Suprapubic skin (tissue), 4 donors: ENCODE results near the gene MTA1. TPM values are rescaled to one million over a fixed set of nuclear protein-coding genes. Genes with fewer than 3 reads are reported as not detected.

Source experiments
- DNase-seq, 2 donors: peaks; one replicate each; pipeline ENCODE4 v3.0.0-alpha.2; 2019; ENCODE audit warnings: low spot score in 2 of 2
- H3K27ac ChIP-seq: fragments of 200-600 bp; sonication (generic); one replicate; pipeline ENCODE4 v1.5.1; 2019
- H3K27me3 ChIP-seq: fragments of 200-600 bp; sonication (generic); one replicate; pipeline ENCODE4 v1.5.1; 2019
- H3K36me3 ChIP-seq: fragments of 200-600 bp; sonication (generic); one replicate; pipeline ENCODE4 v1.5.1; 2019
- H3K4me1 ChIP-seq: fragments of 200-600 bp; sonication (generic); one replicate; pipeline ENCODE4 v1.5.1; 2019
- H3K4me3 ChIP-seq: fragments of 200-600 bp; sonication (generic); one replicate; pipeline ENCODE4 v1.5.1; 2019; ENCODE audit warnings: mild to moderate bottlenecking
- H3K9me3 ChIP-seq: fragments of 200-600 bp; sonication (generic); one replicate; pipeline ENCODE4 v1.5.1; 2019
- CTCF ChIP-seq, 2 donors: fragments of 200-600 bp in 1 of 2; fragments of 450-650 bp in 1 of 2; sonication (generic) in 1 of 2; IDR thresholded peaks; one replicate each; pipeline ENCODE4 v1.5.1; 2016 to 2019; ENCODE audit warnings: antibody characterized with exemption in 2 of 2, mild to moderate bottlenecking in 1 of 2, moderate library complexity in 1 of 2
- EP300 ChIP-seq: sonication (generic); formaldehyde crosslinking; IDR thresholded peaks from one replicate; pipeline ENCODE4 v1.6.1; 2017; ENCODE audit warnings: antibody characterized with exemption
- POLR2A ChIP-seq, 2 donors: fragments of 450-650 bp; IDR thresholded peaks; one replicate each; pipeline ENCODE4 v1.6.1; 2017; ENCODE audit warnings: antibody characterized with exemption in 2 of 2, mild to moderate bottlenecking in 2 of 2, moderate library complexity in 2 of 2
- POLR2AphosphoS5 ChIP-seq, 3 donors: sonication (generic); formaldehyde crosslinking; IDR thresholded peaks; one replicate each; pipeline ENCODE4 v1.6.1; 2017; ENCODE audit warnings: antibody characterized with exemption in 3 of 3
- WGBS: methylation state at CpG from one replicate; pipeline ENCODE4 v1.1.5; 2018; 5-methylcytosine and 5-hydroxymethylcytosine counted together
- total RNA-seq, 4 donors: library from RNA; depleted of rRNA; stranded (reverse); fragments of >200 nt; gene quantifications; one replicate each; pipeline ENCODE4 v1.1.0, GENCODE V29; 2016

The MTA1 gene
- total RNA-seq, 4 donors from 2014 or later = 38.1 to 107 (median 59.5) TPM

- WGBS = 80% methylated on average over 3 of the region's 53 CpGs
- H3K9me3 ChIP-seq = no peaks in the 10 kb centered on the region
- peaks cover 45% of the 10 kb centered on the region for H3K4me1 ChIP-seq
- peaks cover 71% of the 10 kb centered on the region for H3K36me3 ChIP-seq
- TF ChIP-seq CTCF (IDR thresholded peaks at IDR 0.05) = no peak
- no peak for TF ChIP-seq POLR2A (IDR thresholded peaks at IDR 0.05)
- TF ChIP-seq POLR2AphosphoS5 (IDR thresholded peaks at IDR 0.05) = no peak
- no peak for TF ChIP-seq EP300
- no peaks in the 10 kb centered on the region for H3K27me3 ChIP-seq
- H3K4me3 ChIP-seq = no peak overlapping the region
- peak overlapping the region; percentile 52 for H3K27ac ChIP-seq
- DNase-seq = no peak
Measured at GRCh38 chr14:105466531-105467248, 47.1 kb downstream of the MTA1 start.

GRCh38 chr14:105467249-105467941 is 47.8 kb downstream of the MTA1 start:
- H3K27ac ChIP-seq = peak overlapping the region; percentile 52
- H3K4me1 ChIP-seq = peaks cover 52% of the 10 kb centered on the region
- peaks cover 64% of the 10 kb centered on the region for H3K36me3 ChIP-seq
- 75% methylated on average over 11 of the region's 20 CpGs for WGBS
- no peaks in the 10 kb centered on the region for H3K27me3 ChIP-seq
- H3K4me3 ChIP-seq = no peak overlapping the region
- H3K9me3 ChIP-seq = no peaks in the 10 kb centered on the region
- TF ChIP-seq CTCF (IDR thresholded peaks at IDR 0.05) = no peak
- no peak for TF ChIP-seq EP300
- no peak for TF ChIP-seq POLR2AphosphoS5 (IDR thresholded peaks at IDR 0.05)
- no peak for TF ChIP-seq POLR2A (IDR thresholded peaks at IDR 0.05)
- no peak for DNase-seq

- Histone ChIP-seq H3K4me1 (peaks cover 58% of the 10 kb centered on the region), H3K27ac (peak overlapping the region; percentile 52)
Measured at GRCh38 chr14:105467942-105468471, 48.4 kb downstream of the MTA1 start.

GRCh38 chr14:105468621-105469241 is 49.1 kb downstream of the MTA1 start:
- Histone ChIP-seq H3K27me3 (no peaks in the 10 kb centered on the region), H3K4me3 (no peak overlapping the region), H3K36me3 (peaks cover 50% of the 10 kb centered on the region), H3K9me3 (no peaks in the 10 kb centered on the region), H3K27ac (peak overlapping the region; percentile 52), H3K4me1 (peaks cover 65% of the 10 kb centered on the region)
- no peak for DNase-seq
- WGBS = 88% methylated on average over 4 of the region's 19 CpGs
- TF ChIP-seq POLR2AphosphoS5 (IDR thresholded peaks at IDR 0.05) (no peak), EP300 (no peak), POLR2A (IDR thresholded peaks at IDR 0.05) (no peak), CTCF (IDR thresholded peaks at IDR 0.05) (no peak)

More at GRCh38 chr14:105467942-105468471, 48.4 kb downstream of the MTA1 start:
- WGBS = 86% methylated on average over 4 of the region's 22 CpGs
- no peak for TF ChIP-seq EP300
- no peak for TF ChIP-seq POLR2AphosphoS5 (IDR thresholded peaks at IDR 0.05)
- TF ChIP-seq POLR2A (IDR thresholded peaks at IDR 0.05) = no peak
- no peak for TF ChIP-seq CTCF (IDR thresholded peaks at IDR 0.05)
- H3K27me3 ChIP-seq = no peaks in the 10 kb centered on the region
- H3K9me3 ChIP-seq = no peaks in the 10 kb centered on the region
- no peak overlapping the region for H3K4me3 ChIP-seq
- H3K36me3 ChIP-seq = peaks cover 58% of the 10 kb centered on the region
- no peak for DNase-seq
